Neural cell (in vitro differentiated cells): ENCODE data around the gene SH3GLB2. TPM values are rescaled to one million over a fixed set of nuclear protein-coding genes. Genes with fewer than 3 reads are reported as not detected.

Source experiments
- H2AFZ ChIP-seq: fragments of 200-600, 300-800 bp; sonication (generic), shearing (Covaris generic); 2 replicates; pipeline ENCODE4 v1.6.0; 2014; ENCODE audit warnings: low read depth, mild to moderate bottlenecking, antibody characterized with exemption, low read length, moderate library complexity
- H3F3A ChIP-seq: fragments of 200-600 bp; shearing (Covaris generic); 2 replicates; pipeline ENCODE4 v1.6.1; 2016; ENCODE audit warnings: mild to moderate bottlenecking, moderate library complexity, mixed read lengths, antibody characterized with exemption, low read length; ENCODE audit not compliant: insufficient read depth, poor library complexity, severe bottlenecking
- H3K27ac ChIP-seq: fragments of 200-600, 300-800 bp; sonication (generic), shearing (Covaris generic); 2 replicates; pipeline ENCODE4 v1.5.1; 2014; ENCODE audit warnings: mild to moderate bottlenecking, low read length, moderate library complexity
- H3K27me3 ChIP-seq: fragments of 300-800, 200-600 bp; sonication (generic), shearing (Covaris generic); 2 replicates; pipeline ENCODE4 v1.6.0; 2014; ENCODE audit warnings: mild to moderate bottlenecking, low read depth, low read length, moderate library complexity; ENCODE audit not compliant: insufficient read depth
- H3K36me3 ChIP-seq: fragments of 300-800, 200-600 bp; sonication (generic), shearing (Covaris generic); 2 replicates; pipeline ENCODE4 v1.5.1; 2014; ENCODE audit warnings: mild to moderate bottlenecking, antibody characterized with exemption, low read length, moderate library complexity; ENCODE audit not compliant: insufficient read depth
- H3K4me2 ChIP-seq: fragments of 300-800, 200-600 bp; sonication (generic), shearing (Covaris generic); 2 replicates; pipeline ENCODE4 v1.6.0; 2014; ENCODE audit warnings: mild to moderate bottlenecking, low read length
- H3K4me3 ChIP-seq: fragments of 300-800, 200-600 bp; sonication (generic), shearing (Covaris generic); 2 replicates; pipeline ENCODE4 v1.5.1; 2014; ENCODE audit warnings: mild to moderate bottlenecking, low read length, moderate library complexity
- H3K79me2 ChIP-seq: fragments of 200-600 bp; shearing (Covaris generic); replicated peaks from 2 replicates; pipeline ENCODE4 v1.6.0; 2014; ENCODE audit warnings: mild to moderate bottlenecking, low read length, moderate library complexity; ENCODE audit not compliant: insufficient read depth
- H3K9ac ChIP-seq: fragments of 300-800, 200-600 bp; sonication (generic), shearing (Covaris generic); 2 replicates; pipeline ENCODE4 v1.6.1; 2016; ENCODE audit warnings: mild to moderate bottlenecking, low read length, mixed read lengths
- H3K9me2 ChIP-seq: fragments of 200-600 bp; shearing (Covaris generic); 2 replicates; pipeline ENCODE4 v1.6.1; 2016; ENCODE audit warnings: mild to moderate bottlenecking, low read length, mixed read lengths; ENCODE audit not compliant: insufficient read depth
- H3K9me3 ChIP-seq: fragments of 200-600, 300-800 bp; sonication (generic), shearing (Covaris generic); 2 replicates; pipeline ENCODE4 v1.6.1; 2016; ENCODE audit warnings: mild to moderate bottlenecking, mixed run types, low read length, moderate library complexity, mixed read lengths
- H4K20me1 ChIP-seq: fragments of 200-600 bp; shearing (Covaris generic); 2 replicates; pipeline ENCODE4 v1.6.1; 2016; ENCODE audit warnings: mild to moderate bottlenecking, mixed run types; ENCODE audit not compliant: insufficient read depth
- EP300 ChIP-seq: fragments of 450-650 bp; conservative IDR thresholded peaks from 2 replicates; pipeline ENCODE4 v1.6.1; 2014; ENCODE audit warnings: antibody characterized with exemption, mild to moderate bottlenecking, moderate library complexity; ENCODE audit not compliant: poor library complexity, severe bottlenecking
- EZH2 ChIP-seq: fragments of 200-600, 300-800 bp; shearing (Covaris generic), sonication (generic); IDR thresholded peaks from 2 replicates; pipeline ENCODE4 v1.6.1; 2014; ENCODE audit warnings: antibody characterized with exemption, low read length, borderline replicate concordance, mild to moderate bottlenecking; ENCODE audit not compliant: insufficient read depth, poor library complexity, severe bottlenecking
- MXI1 ChIP-seq: fragments of 450-650 bp; conservative IDR thresholded peaks from 2 replicates; pipeline ENCODE4 v1.6.1; 2014; ENCODE audit warnings: antibody characterized with exemption, mild to moderate bottlenecking; ENCODE audit not compliant: poor library complexity, severe bottlenecking
- POLR2AphosphoS5 ChIP-seq: IDR thresholded peaks from 2 replicates; pipeline ENCODE4 v1.6.1; 2012
- RAD21 ChIP-seq: fragments of 450-650 bp; conservative IDR thresholded peaks from 2 replicates; pipeline ENCODE4 v1.6.1; 2014; ENCODE audit warnings: antibody characterized with exemption, mild to moderate bottlenecking, moderate library complexity
- REST ChIP-seq: IDR thresholded peaks from 2 replicates; pipeline ENCODE4 v1.6.1; 2012; ENCODE audit warnings: borderline replicate concordance
- SMC3 ChIP-seq: fragments of 450-650 bp; conservative IDR thresholded peaks from 2 replicates; pipeline ENCODE4 v1.6.1; 2014; ENCODE audit warnings: antibody characterized with exemption, mild to moderate bottlenecking, moderate library complexity; ENCODE audit not compliant: poor library complexity
- TAF1 ChIP-seq: IDR thresholded peaks from 2 replicates; pipeline ENCODE4 v1.6.1; 2012; ENCODE audit warnings: low read depth
- polyA plus RNA-seq: library from polyadenylated mRNA; depleted of rRNA; stranded (reverse); fragments of >200 nt; gene quantifications from 2 replicates; pipeline ENCODE4 v1.2.3, GENCODE V29; 2014
- TF ChIP-seq, protein P1 (sequence below): fragments of 450-650 bp; IDR thresholded peaks from 2 replicates; pipeline ENCODE4 v1.5.1; 2014; ENCODE audit warnings: antibody characterized with exemption, mild to moderate bottlenecking, moderate library complexity; ENCODE audit not compliant: poor library complexity, severe bottlenecking

SH3GLB2 gene
- polyA plus RNA-seq, 1 donor from 2014 or later = 128 TPM

GRCh38 chr9:128998462-128998861 is 29.7 kb downstream of the SH3GLB2 start:
- Histone ChIP-seq H2AFZ (no peak overlapping the region), H3K4me2 (no peak overlapping the region), H3K9me2 (no peaks in the 10 kb centered on the region), H3K9ac (no peak overlapping the region), H4K20me1 (no peaks in the 10 kb centered on the region), H3K27ac (no peak overlapping the region), H3K4me3 (no peak overlapping the region), H3K36me3 (peaks cover 7% of the 10 kb centered on the region), H3K27me3 (no peaks in the 10 kb centered on the region), H3K9me3 (no peaks in the 10 kb centered on the region), H3F3A (no peaks in the 10 kb centered on the region), H3K79me2 (no peaks in the 10 kb centered on the region)
- no peak for TF ChIP-seq RAD21
- no peak for TF ChIP-seq MXI1
- no peak for TF ChIP-seq EP300
- TF ChIP-seq, protein P1, sequence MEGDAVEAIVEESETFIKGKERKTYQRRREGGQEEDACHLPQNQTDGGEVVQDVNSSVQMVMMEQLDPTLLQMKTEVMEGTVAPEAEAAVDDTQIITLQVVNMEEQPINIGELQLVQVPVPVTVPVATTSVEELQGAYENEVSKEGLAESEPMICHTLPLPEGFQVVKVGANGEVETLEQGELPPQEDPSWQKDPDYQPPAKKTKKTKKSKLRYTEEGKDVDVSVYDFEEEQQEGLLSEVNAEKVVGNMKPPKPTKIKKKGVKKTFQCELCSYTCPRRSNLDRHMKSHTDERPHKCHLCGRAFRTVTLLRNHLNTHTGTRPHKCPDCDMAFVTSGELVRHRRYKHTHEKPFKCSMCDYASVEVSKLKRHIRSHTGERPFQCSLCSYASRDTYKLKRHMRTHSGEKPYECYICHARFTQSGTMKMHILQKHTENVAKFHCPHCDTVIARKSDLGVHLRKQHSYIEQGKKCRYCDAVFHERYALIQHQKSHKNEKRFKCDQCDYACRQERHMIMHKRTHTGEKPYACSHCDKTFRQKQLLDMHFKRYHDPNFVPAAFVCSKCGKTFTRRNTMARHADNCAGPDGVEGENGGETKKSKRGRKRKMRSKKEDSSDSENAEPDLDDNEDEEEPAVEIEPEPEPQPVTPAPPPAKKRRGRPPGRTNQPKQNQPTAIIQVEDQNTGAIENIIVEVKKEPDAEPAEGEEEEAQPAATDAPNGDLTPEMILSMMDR = no peak
- no peak for TF ChIP-seq SMC3
- no peak for TF ChIP-seq REST
- no peak for TF ChIP-seq EZH2
- no peak for TF ChIP-seq TAF1
- no peak for TF ChIP-seq POLR2AphosphoS5

GRCh38 chr9:128995791-128996190 is 32.3 kb downstream of the SH3GLB2 start:
- TF ChIP-seq REST (no peak), SMC3 (no peak), EP300 (no peak), EZH2 (no peak), MXI1 (no peak), RAD21 (no peak)
- TF ChIP-seq, protein P1 = no peak
- H3K9me2 ChIP-seq = no peaks in the 10 kb centered on the region
- no peak overlapping the region for H2AFZ ChIP-seq
- no peak overlapping the region for H3K4me2 ChIP-seq
- no peaks in the 10 kb centered on the region for H3F3A ChIP-seq
- H3K9ac ChIP-seq = no peak overlapping the region
- no peak overlapping the region for H3K4me3 ChIP-seq
- H4K20me1 ChIP-seq = no peaks in the 10 kb centered on the region
- H3K27ac ChIP-seq = no peak overlapping the region
- no peaks in the 10 kb centered on the region for H3K79me2 ChIP-seq
- H3K27me3 ChIP-seq = no peaks in the 10 kb centered on the region
- H3K9me3 ChIP-seq = no peaks in the 10 kb centered on the region
- peaks cover 7% of the 10 kb centered on the region for H3K36me3 ChIP-seq
